Astrocyte (in vitro differentiated cells and primary cell): ENCODE measurements around the gene CFAP161. TPM values are rescaled to one million over a fixed set of nuclear protein-coding genes. Genes with fewer than 3 reads are reported as not detected.

Experiments
- DNase-seq: peaks from one replicate; pipeline ENCODE4 v3.0.0-alpha.2; 2010; ENCODE audit warnings: low read depth
- FAIRE-seq: peaks from 2 replicates; lab custom pipeline; 2011; peaks lifted over from hg19 to GRCh38; lab: Jason Lieb, UNC
- H2AFZ ChIP-seq: 2 replicates; pipeline ENCODE4 v1.6.0; 2012; ENCODE audit warnings: low read depth, low read length, inconsistent platforms
- H3K27ac ChIP-seq: 2 replicates; pipeline ENCODE4 v1.5.1; 2011; ENCODE audit warnings: low read depth, low read length, inconsistent platforms
- H3K27me3 ChIP-seq: 2 replicates; pipeline ENCODE4 v1.6.0; 2011; ENCODE audit warnings: low read length, inconsistent platforms; ENCODE audit not compliant: insufficient read depth
- H3K36me3 ChIP-seq: 2 replicates; pipeline ENCODE4 v1.5.1; 2011; ENCODE audit warnings: low read length, inconsistent platforms; ENCODE audit not compliant: insufficient read depth
- H3K4me1 ChIP-seq: 2 replicates; pipeline ENCODE4 v1.5.1; 2011; ENCODE audit warnings: low read length, inconsistent platforms; ENCODE audit not compliant: insufficient read depth
- H3K4me2 ChIP-seq: 2 replicates; pipeline ENCODE4 v1.6.0; 2012; ENCODE audit warnings: low read length, inconsistent platforms
- H3K4me3 ChIP-seq: 2 replicates; pipeline ENCODE4 v1.5.1; 2011; ENCODE audit warnings: low read depth, mild to moderate bottlenecking, low read length, inconsistent platforms; ENCODE audit not compliant: insufficient read depth
- H3K79me2 ChIP-seq: 2 replicates; pipeline ENCODE4 v1.6.0; 2012; ENCODE audit warnings: mild to moderate bottlenecking, low read length, inconsistent platforms; ENCODE audit not compliant: insufficient read depth
- H3K9ac ChIP-seq: 2 replicates; pipeline ENCODE4 v1.6.0; 2012; ENCODE audit warnings: mild to moderate bottlenecking, low read length, inconsistent platforms
- H3K9me3 ChIP-seq: 2 replicates; pipeline ENCODE4 v1.5.1; 2012; ENCODE audit warnings: low read depth, mild to moderate bottlenecking, low read length, inconsistent platforms; ENCODE audit not compliant: insufficient read depth
- H4K20me1 ChIP-seq: 2 replicates; pipeline ENCODE4 v1.6.0; 2012; ENCODE audit warnings: low read length, inconsistent platforms; ENCODE audit not compliant: insufficient read depth
- H3K27ac Mint-ChIP-seq: one replicate; pipeline ENCODE4 v1.8.0; 2021; ENCODE audit warnings: mild to moderate bottlenecking, mixed read lengths; ENCODE audit not compliant: unreplicated experiment
- H3K27me3 Mint-ChIP-seq: one replicate; pipeline ENCODE4 v1.8.0; 2021; ENCODE audit warnings: low read depth, mixed read lengths; ENCODE audit not compliant: unreplicated experiment
- H3K36me3 Mint-ChIP-seq: one replicate; pipeline ENCODE4 v1.8.0; 2021; ENCODE audit warnings: low read depth, mixed read lengths; ENCODE audit not compliant: unreplicated experiment
- H3K4me1 Mint-ChIP-seq: one replicate; pipeline ENCODE4 v1.8.0; 2021; ENCODE audit warnings: low read depth, mixed read lengths; ENCODE audit not compliant: unreplicated experiment
- H3K4me3 Mint-ChIP-seq: one replicate; pipeline ENCODE4 v1.8.0; 2021; ENCODE audit warnings: mild to moderate bottlenecking, moderate library complexity, mixed read lengths; ENCODE audit not compliant: unreplicated experiment
- H3K9me3 Mint-ChIP-seq: one replicate; pipeline ENCODE4 v1.8.0; 2021; ENCODE audit warnings: mild to moderate bottlenecking, mixed read lengths; ENCODE audit not compliant: unreplicated experiment
- EZH2 ChIP-seq: IDR thresholded peaks from 2 replicates; pipeline ENCODE4 v1.6.1; 2012; ENCODE audit warnings: mild to moderate bottlenecking, low read length, inconsistent platforms; ENCODE audit not compliant: insufficient read depth
- total RNA-seq: library from RNA; stranded (reverse); gene quantifications from 2 replicates; pipeline ENCODE4 v1.2.1, GENCODE V29; 2021
- TF ChIP-seq, protein P1 (sequence below): IDR thresholded peaks from 2 replicates; pipeline ENCODE4 v1.5.1; 2011; ENCODE audit warnings: low read depth, mild to moderate bottlenecking, inconsistent platforms, low read length, moderate library complexity; ENCODE audit not compliant: insufficient read depth

CFAP161 gene
- total RNA-seq, 1 donor from 2014 or later = 0.27 TPM

DNA sequence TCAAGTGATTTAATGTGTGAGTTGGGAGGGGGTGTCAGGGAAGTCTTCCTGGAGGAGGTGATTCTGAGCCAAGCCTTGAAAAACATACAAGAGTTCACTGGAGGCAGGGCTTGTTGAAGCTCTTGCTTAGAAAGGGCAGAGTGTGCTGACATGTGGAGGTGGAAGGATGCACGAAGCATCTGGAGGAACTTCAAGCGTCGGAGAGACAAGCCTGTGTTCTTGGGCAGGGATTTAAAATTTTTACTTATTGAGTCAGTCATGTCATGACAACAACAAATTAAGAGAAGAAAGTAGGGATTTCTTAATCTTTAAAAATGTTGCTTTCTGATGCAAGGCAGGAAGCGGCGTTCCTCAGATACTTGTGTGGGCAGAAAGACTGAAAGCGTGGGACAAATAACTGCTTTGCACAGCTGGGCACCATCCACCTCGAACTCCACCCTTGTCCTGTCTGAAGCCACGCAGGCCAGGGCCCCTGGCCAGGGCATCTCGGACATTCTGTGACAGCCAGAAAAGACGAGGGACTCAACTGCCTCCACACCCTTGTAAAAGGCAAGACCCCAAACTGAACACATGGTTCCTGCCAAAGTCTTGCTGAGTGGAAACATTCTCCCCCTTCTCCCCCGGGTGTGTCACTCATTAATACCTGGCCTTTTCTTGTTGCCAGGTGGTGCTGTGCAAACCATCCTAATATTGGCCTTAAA, 55.7 kb downstream of the CFAP161 start:
- Histone ChIP-seq H3K4me1 (peaks cover 3% of the 10 kb centered on the region), H3K9me3 (no peaks in the 10 kb centered on the region), H3K4me2 (peak overlapping the region; percentile 12), H4K20me1 (no peaks in the 10 kb centered on the region), H3K9ac (no peak overlapping the region), H3K27ac (no peak overlapping the region), H3K79me2 (no peaks in the 10 kb centered on the region), H3K36me3 (no peaks in the 10 kb centered on the region), H3K4me3 (no peak overlapping the region), H2AFZ (no peak overlapping the region), H3K27me3 (peaks cover 5% of the 10 kb centered on the region)
- peaks cover 15% of the 10 kb centered on the region for H3K27me3 Mint-ChIP-seq
- H3K4me3 Mint-ChIP-seq = no peak overlapping the region
- H3K27ac Mint-ChIP-seq = peak overlapping the region; percentile 50
- TF ChIP-seq EZH2 = no peak
- TF ChIP-seq, protein P1, sequence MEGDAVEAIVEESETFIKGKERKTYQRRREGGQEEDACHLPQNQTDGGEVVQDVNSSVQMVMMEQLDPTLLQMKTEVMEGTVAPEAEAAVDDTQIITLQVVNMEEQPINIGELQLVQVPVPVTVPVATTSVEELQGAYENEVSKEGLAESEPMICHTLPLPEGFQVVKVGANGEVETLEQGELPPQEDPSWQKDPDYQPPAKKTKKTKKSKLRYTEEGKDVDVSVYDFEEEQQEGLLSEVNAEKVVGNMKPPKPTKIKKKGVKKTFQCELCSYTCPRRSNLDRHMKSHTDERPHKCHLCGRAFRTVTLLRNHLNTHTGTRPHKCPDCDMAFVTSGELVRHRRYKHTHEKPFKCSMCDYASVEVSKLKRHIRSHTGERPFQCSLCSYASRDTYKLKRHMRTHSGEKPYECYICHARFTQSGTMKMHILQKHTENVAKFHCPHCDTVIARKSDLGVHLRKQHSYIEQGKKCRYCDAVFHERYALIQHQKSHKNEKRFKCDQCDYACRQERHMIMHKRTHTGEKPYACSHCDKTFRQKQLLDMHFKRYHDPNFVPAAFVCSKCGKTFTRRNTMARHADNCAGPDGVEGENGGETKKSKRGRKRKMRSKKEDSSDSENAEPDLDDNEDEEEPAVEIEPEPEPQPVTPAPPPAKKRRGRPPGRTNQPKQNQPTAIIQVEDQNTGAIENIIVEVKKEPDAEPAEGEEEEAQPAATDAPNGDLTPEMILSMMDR = no peak
- DNase-seq (peak; percentile 86), FAIRE-seq (peak; percentile 23)
- H3K36me3 Mint-ChIP-seq = no peaks in the 10 kb centered on the region
- H3K4me1 Mint-ChIP-seq = peaks cover 7% of the 10 kb centered on the region
- peaks cover under 1% of the 10 kb centered on the region for H3K9me3 Mint-ChIP-seq

DNA sequence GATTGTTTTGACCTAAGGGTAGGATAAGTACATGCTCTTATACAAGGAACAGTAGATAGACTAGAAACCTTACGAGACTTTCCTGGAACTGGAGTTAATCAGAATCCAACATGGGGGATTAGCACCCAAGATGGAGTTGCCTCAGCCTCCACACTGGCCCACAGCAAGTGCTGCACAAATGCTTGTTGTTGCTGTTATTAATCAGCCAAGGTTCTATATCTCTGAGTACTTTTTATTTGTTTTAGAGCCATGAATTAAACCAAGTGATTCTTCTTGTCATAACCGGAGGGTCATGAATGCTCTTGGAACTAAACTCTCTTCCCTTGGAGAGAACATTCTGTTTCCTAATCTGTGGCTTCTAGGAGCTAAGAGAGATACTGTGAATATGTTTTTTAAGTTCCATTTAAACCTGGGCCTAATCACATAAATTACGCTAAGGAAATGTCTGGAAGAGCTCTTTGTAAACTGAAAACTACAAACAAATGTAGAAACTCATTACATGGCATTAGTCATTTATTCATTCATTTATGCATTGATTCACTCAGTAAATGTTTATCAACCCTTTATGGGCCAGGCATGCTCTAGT, 56.9 kb downstream of the CFAP161 start:
- H3K9me3 ChIP-seq = no peaks in the 10 kb centered on the region
- peaks cover 19% of the 10 kb centered on the region for H3K27me3 Mint-ChIP-seq
- DNase-seq (no peak), FAIRE-seq (no peak)
- H3K27me3 ChIP-seq = peaks cover 5% of the 10 kb centered on the region
- H3K4me1 ChIP-seq = peaks cover 3% of the 10 kb centered on the region
- no peak overlapping the region for H2AFZ ChIP-seq
- no peaks in the 10 kb centered on the region for H3K36me3 ChIP-seq
- no peak overlapping the region for H3K27ac ChIP-seq
- H3K27ac Mint-ChIP-seq = no peak overlapping the region
- no peak overlapping the region for H3K4me3 Mint-ChIP-seq
- peaks cover 9% of the 10 kb centered on the region for H3K4me1 Mint-ChIP-seq
- TF ChIP-seq, protein P1 = no peak
- TF ChIP-seq EZH2 = no peak
- H3K79me2 ChIP-seq = no peaks in the 10 kb centered on the region
- H3K9ac ChIP-seq = no peak overlapping the region
- H4K20me1 ChIP-seq = no peaks in the 10 kb centered on the region
- no peak overlapping the region for H3K4me3 ChIP-seq
- H3K4me2 ChIP-seq = no peak overlapping the region
- H3K36me3 Mint-ChIP-seq = no peaks in the 10 kb centered on the region
- H3K9me3 Mint-ChIP-seq = no peaks in the 10 kb centered on the region

DNA sequence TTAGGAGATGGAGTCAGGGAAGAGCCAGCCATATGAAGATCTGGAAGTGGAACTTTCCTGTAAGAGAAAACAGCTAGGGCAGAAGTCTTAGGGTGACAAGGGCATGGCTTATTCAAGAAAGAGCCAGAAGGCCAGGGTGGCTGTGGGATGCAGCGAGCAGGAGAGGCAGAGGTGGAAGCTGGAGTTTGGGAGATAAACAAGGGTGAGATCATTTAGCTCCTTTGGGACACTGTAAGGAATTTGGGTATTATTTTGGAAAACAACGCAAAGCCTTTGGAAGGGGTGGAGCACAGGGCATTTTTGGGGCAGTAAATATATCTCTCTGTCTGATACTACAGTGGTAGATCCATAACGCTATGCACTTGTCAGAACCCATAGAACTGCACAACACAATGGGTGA, 57.6 kb downstream of the CFAP161 start:
- peaks cover 3% of the 10 kb centered on the region for H3K4me1 ChIP-seq
- Mint-ChIP-seq H3K27ac (no peak overlapping the region), H3K27me3 (peaks cover 23% of the 10 kb centered on the region), H3K36me3 (no peaks in the 10 kb centered on the region), H3K9me3 (no peaks in the 10 kb centered on the region), H3K4me1 (peaks cover 9% of the 10 kb centered on the region), H3K4me3 (no peak overlapping the region)
- H3K36me3 ChIP-seq = no peaks in the 10 kb centered on the region
- H3K27ac ChIP-seq = no peak overlapping the region
- TF ChIP-seq, protein P1 = no peak
- TF ChIP-seq EZH2 = no peak
- H4K20me1 ChIP-seq = no peaks in the 10 kb centered on the region
- H3K4me2 ChIP-seq = no peak overlapping the region
- H2AFZ ChIP-seq = no peak overlapping the region
- peaks cover 5% of the 10 kb centered on the region for H3K27me3 ChIP-seq
- no peak for DNase-seq
- H3K79me2 ChIP-seq = no peaks in the 10 kb centered on the region
- no peak for FAIRE-seq
- no peaks in the 10 kb centered on the region for H3K9me3 ChIP-seq
- no peak overlapping the region for H3K9ac ChIP-seq
- H3K4me3 ChIP-seq = no peak overlapping the region
